Measurements from ENCODE around the gene UBE3C. TPM values are rescaled to one million over a fixed set of nuclear protein-coding genes. Genes with fewer than 3 reads are reported as not detected.

Gene UBE3C
- total and polyA plus RNA-seq, 2 donors (not counting 3 experiments of a cell fraction or from before 2014, with no cell fraction given): 45.1 to 77.3 TPM

DNA sequence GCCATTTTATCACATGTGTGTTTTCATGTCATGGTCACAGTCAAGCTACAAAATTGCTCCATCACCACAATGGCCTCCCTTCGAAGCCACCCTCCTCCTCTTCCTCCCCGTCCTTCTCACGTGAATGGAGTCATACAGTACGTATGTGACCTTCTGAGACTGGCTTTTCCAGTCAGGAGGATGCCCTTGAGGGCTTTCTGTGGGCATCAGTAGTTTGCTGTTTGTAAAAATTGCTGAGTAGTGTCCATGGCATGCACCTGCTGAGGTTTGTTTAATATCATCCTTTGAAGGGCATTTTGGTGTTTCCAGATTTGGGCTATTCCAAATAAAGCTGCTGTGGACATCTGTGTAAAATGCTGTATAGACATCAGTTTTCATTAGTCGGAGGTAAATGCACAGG is 5.9 kb upstream of the UBE3C start:
- H3K27ac ChIP-seq (ENCODE audit: insufficient read depth, low read depth, low read length): no peak overlapping the region
- no peaks in the 10 kb centered on the region for H4K20me1 ChIP-seq (replicated peaks; ENCODE audit: control insufficient read depth, extremely low read depth, insufficient read depth, low read length)
- no peak overlapping the region for H3K4me2 ChIP-seq (ENCODE audit: insufficient read depth, low read length)
- DNase-seq (ENCODE audit: low read depth, low spot score) (no peak), FAIRE-seq (no peak)
- H3K9ac ChIP-seq (replicated peaks; ENCODE audit: extremely low read depth, insufficient read depth, low read length): no peak overlapping the region
- H2AFZ ChIP-seq (ENCODE audit: low read depth, low read length): no peak overlapping the region
- no peaks in the 10 kb centered on the region for H3K9me3 ChIP-seq (replicated peaks; ENCODE audit: control insufficient read depth, insufficient read depth, low read length)
- H3K4me3 ChIP-seq (replicated peaks in 1 of 3; ENCODE audit: insufficient read depth in 1 of 3, low read depth in 1 of 3, low read length in 3 of 3): no peak overlapping the region
- CTCF ChIA-PET: no interaction called here
- no peak for TF ChIP-seq EZH2 (IDR thresholded peaks at IDR 0.05; ENCODE audit: borderline replicate concordance, low read depth, low read length, severe bottlenecking)
- no peak for TF ChIP-seq CTCF (IDR thresholded peaks at IDR 0.05; ENCODE audit: extremely low read depth in 1 of 2, insufficient read depth in 1 of 2, low read depth in 1 of 2, low read length in 2 of 2)
- TF ChIP-seq, protein P1, sequence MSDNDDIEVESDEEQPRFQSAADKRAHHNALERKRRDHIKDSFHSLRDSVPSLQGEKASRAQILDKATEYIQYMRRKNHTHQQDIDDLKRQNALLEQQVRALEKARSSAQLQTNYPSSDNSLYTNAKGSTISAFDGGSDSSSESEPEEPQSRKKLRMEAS (IDR thresholded peaks at IDR 0.05; ENCODE audit: insufficient read depth, insufficient read length): no peak
- TF ChIP-seq FOS (IDR thresholded peaks at IDR 0.05; ENCODE audit: borderline replicate concordance, insufficient read depth, low read length): no peak
- TF ChIP-seq MYC (IDR thresholded peaks at IDR 0.05; ENCODE audit: low read depth, low read length): no peak
- no peak for TF ChIP-seq POLR2AphosphoS5 (IDR thresholded peaks at IDR 0.05; ENCODE audit: insufficient read depth, low read depth, low read length)
- no peak for TF ChIP-seq POLR2A (IDR thresholded peaks at IDR 0.05; ENCODE audit: low read depth, low read length)
- no peaks in the 10 kb centered on the region for H3K36me3 ChIP-seq (ENCODE audit: control insufficient read depth in 2 of 2, extremely low read depth in 1 of 2, insufficient read depth in 2 of 2, low read length in 2 of 2)
- intact Hi-C loops (cut with micrococcal nuclease) (no loop called here), dilution Hi-C loops (cut with MboI; ENCODE audit: extremely low pct_ligation_motif_present, low sequenced_read_pairs) (no loop called here)
- peaks cover 0 to 2% of the 10 kb centered on the region in 2 experiments for H3K27me3 ChIP-seq (ENCODE audit: control insufficient read depth in 2 of 2, insufficient read depth in 2 of 2, low read length in 2 of 2)
- H3K79me2 ChIP-seq (ENCODE audit: control insufficient read depth, insufficient read depth, low read length): no peaks in the 10 kb centered on the region
- POLR2A ChIA-PET: no interaction called here
- no TSS peak for BruUV-seq (replicated peaks)
- no peaks in the 10 kb centered on the region for H3K9me1 ChIP-seq (replicated peaks; ENCODE audit: control insufficient read depth, extremely low read depth, insufficient read depth, low read length)
- peaks cover 6% of the 10 kb centered on the region for H3K4me1 ChIP-seq (ENCODE audit: control insufficient read depth, extremely low read depth, insufficient read depth, low read length)

Data from endothelial cell of umbilical vein (primary cell).